Left ventricle myocardium superior (tissue), 1 donor: ENCODE results near the gene ZMYM4. TPM values are rescaled to one million over a fixed set of nuclear protein-coding genes. Genes with fewer than 3 reads are reported as not detected.
"Not testable (repeated sequence)": the region's sequence is repeated elsewhere in the genome, so short reads cannot be mapped to it uniquely, and the experiment has no call there.

Experiments used
- ATAC-seq: fragments of 200-7000 bp; cut with Tn5 transposase; one replicate; pipeline ENCODE4 v1.9.1; 2020; ENCODE audit warnings: mild to moderate bottlenecking, moderate library complexity
- DNase-seq: peaks from one replicate; pipeline ENCODE4 v3.0.0-alpha.2; 2020
- intact Hi-C: fragments of 100-400 bp; cut with micrococcal nuclease; formaldehyde crosslinking; loops from one replicate; pipeline ENCODE4 v1.11.0; 2022
- long read RNA-seq: library from polyadenylated mRNA; unstranded; transcript quantifications from one replicate; pipeline ENCODE4 v2.0.0, GENCODE V29; 2021
- total RNA-seq: library from RNA; stranded (reverse); fragmentation: NEBNext Ultra II Directional; extraction: Animal tissue kit (Norgen Biotek cat#: 25700); gene quantifications from one replicate; pipeline ENCODE4 v1.2.1, GENCODE V29; 2021
- donor health status: DM: no; HTN: yes; CAD: no; lungs with severe emphysema.

ZMYM4 gene
- 34.9 TPM for total RNA-seq
- long read RNA-seq, full-length matches to known transcripts = 1 of 15 reads
- long read RNA-seq, partial matches to known transcripts = 6 of 15 reads
- long read RNA-seq, other reads (novel, unspliced or antisense) = 8 of 15 reads

GRCh38 chr1:35268282-35269200 is at the start of gene ZMYM4:
Gene ZMYM4 (plus strand): TSS chr1:35268709. CDS start chr1:35269047, 338 bp downstream.
- ATAC-seq (peak; percentile 98), DNase-seq (peak; percentile 95)
- intact Hi-C loops = no loop called here

GRCh38 chr1:35220976-35221375 is 47.5 kb upstream of the ZMYM4 start:
- DNase-seq = no peak
- intact Hi-C loops = no loop called here
- no peak for ATAC-seq

DNA sequence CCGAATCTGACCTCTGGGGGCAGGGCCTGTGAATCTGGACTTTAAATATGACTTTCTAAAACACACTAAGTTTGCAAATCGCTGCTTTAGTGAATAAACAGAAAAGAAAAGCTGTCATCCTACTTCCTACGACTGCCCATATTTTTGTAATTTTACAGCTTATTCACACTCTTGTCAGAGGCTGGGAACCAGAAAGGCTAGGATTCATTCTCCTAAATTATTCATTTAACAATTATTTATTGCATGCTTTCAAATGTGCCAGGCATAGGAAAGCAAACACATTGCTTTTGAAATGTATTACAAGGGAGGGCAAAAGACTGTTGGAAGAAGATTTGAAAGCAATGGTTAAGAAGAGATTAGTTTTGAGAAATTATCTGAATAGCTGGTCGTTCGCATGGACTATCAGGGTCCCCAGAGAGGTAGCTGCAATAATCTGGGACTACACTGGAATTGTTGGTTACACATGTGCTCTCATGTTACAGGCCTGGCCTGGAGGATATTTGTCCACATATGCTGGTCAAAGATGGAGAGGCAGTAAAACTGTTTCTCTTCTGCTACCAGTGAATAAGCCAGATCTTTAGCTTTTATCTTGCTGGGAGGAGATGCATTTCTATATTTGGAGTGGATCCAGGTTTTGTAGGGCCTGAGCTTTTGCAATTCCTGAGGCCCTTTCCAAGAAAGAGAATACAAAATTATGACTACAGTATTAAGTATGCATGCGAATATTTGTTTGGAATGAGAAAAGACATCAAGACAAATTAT is 46.0 kb upstream of the ZMYM4 start:
- ATAC-seq = peak; percentile 75
- intact Hi-C loops = no loop called here
- DNase-seq = no peak

DNA sequence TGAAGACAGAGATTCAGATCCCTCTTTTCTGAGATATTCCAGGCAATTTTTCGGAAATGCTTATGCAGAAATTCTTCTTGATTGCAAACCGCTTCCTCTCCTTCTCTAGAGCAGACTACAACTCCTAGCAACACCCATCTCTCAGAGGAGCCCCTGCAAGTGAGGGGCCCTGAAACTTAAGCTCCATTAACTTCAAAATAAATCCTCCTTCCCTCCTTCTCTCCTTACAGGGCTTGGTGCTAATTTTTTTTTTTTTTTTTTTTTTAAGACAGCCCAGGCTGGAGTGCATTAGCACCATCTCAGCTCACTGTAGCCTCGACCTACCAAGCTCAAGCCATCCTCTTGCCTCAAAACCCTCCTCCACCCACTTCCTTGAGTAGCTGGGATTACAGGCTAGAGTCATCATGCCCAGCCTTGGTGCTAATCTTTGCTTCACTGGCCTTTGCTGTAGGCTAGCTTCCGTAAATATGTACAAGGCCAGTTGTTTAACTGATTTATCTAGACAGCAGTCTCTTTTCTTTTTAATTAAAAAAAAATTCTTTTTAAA is 45.4 kb upstream of the ZMYM4 start:
- intact Hi-C loops = no loop called here
- ATAC-seq = no peak

GRCh38 chr1:35226546-35226945 is 42.0 kb upstream of the ZMYM4 start:
- no peak for ATAC-seq
- intact Hi-C loops = no loop called here
- DNase-seq = no peak

More for the DNA sequence above, 45.4 kb upstream of the ZMYM4 start:
- DNase-seq = no peak

DNA sequence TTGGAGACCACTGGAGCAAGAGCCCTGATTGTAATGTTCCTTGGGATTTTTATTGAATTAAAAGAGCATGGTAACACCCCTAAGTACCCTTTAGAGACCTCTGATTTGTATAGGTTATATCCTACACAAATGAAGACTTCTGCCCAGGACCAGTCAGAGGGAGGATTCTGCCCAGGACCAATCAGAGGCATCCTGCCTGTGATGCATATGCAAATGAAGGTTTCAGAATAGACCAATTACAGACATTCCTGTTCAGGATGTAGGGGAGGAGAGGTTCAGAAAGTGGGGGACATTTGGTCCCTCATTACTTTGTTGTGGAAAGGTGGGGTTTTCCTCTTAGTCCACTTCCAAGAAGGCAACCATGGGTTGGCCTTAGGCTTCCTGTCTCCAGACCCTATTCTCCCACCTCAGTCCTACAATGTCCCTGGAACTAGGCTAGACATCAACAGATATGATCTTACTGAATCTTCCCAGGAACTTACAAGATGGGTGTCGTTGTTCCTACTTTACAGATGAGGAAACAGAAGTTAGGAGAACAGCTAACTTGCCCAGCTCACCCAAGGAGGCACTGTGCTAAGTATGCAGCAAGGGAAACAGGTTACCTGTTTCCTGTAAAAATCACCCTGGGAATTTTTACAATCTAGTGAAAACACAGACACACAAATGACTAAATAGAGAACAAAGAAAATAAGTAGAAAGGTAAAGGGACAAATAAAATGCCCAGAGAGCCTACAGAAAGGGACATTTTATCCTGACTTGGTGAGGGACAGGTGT is 38.7 kb upstream of the ZMYM4 start:
- intact Hi-C loops = no loop called here
- no peak for DNase-seq
- ATAC-seq = no peak

GRCh38 chr1:35231287-35231686 is 37.2 kb upstream of the ZMYM4 start:
- no peak for ATAC-seq
- DNase-seq = no peak
- intact Hi-C loops = no loop called here

DNA sequence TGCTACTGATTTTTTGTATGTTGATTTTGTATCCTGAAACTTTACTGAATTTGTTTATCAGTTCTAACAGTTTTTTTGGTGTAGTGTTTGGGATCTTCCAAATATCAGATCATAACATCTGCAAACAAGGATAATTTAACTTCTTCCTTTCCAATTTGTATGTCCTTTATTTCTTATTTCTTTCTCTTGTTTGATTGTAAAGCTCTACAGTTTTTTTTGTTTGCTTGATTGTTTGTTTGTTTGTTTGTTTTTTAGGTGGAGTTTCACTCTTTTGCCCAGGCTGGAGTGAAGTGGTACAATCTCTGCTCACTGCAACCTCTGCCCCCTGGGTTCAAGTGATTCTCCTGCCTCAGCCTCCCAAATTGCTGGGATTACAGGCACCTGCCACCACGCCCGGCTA is 31.7 kb upstream of the ZMYM4 start:
- intact Hi-C loops, ATAC-seq, DNase-seq: not testable (repeated sequence)

- no peak for ATAC-seq
- intact Hi-C loops = no loop called here
- no peak for DNase-seq
Measured at GRCh38 chr1:35243691-35244090, 24.8 kb upstream of the ZMYM4 start.

- intact Hi-C loops = no loop called here
- DNase-seq (no peak), ATAC-seq (no peak)
Measured at GRCh38 chr1:35247256-35247655, 21.3 kb upstream of the ZMYM4 start.

- intact Hi-C loops = no loop called here
- no peak for DNase-seq
- ATAC-seq = no peak
Measured at GRCh38 chr1:35253941-35254340, 14.6 kb upstream of the ZMYM4 start.

DNA sequence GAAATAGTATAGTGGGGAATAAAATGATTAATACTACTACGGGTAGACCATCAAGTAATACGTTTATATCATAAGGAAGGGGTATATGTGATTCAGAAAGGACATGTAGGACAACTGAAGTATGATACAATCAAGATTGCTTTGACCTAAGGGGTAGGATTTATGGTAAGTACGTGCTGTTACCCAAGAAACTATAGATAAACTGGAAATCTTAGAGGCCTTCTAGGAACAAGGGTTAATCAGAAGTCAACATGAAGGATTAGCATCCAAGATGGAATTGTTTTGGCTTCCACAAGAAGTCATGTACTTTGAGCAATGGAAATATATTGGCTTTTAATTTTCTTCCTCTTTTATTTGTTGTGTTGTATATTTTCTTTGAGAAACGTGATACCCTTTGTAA is 13.2 kb upstream of the ZMYM4 start:
- ATAC-seq (no peak), DNase-seq (no peak)
- intact Hi-C loops = no loop called here

- intact Hi-C loops = no loop called here
- ATAC-seq = no peak
- DNase-seq = no peak
Measured at GRCh38 chr1:35259561-35259960, 8.9 kb upstream of the ZMYM4 start.

GRCh38 chr1:35261412-35262120 is 6.9 kb upstream of the ZMYM4 start:
- intact Hi-C loops = no loop called here
- DNase-seq (no peak), ATAC-seq (no peak)

DNA sequence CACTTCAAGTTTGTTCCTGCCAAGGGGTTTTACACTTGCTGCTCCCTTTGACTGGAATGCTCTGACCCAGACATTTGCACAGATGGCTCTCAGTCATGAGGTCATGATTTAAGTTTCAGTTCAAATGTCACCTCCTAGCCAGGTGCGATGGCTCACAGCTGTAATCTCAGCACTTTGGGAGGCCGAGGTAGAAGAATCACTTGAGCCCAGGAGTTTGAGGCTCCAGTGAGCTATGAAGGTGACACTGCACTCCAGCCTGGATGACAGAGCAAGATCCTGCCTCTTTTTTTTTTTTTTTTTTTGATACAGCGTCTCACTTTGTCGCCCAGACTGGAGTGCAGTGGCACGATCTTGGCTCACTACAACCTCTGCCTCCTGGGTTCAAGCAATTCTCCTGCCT is 4.5 kb upstream of the ZMYM4 start:
- intact Hi-C loops = no loop called here
- ATAC-seq = no peak
- no peak for DNase-seq

GRCh38 chr1:35264871-35265270 is 3.6 kb upstream of the ZMYM4 start:
- intact Hi-C loops = no loop called here
- ATAC-seq = no peak
- no peak for DNase-seq

DNA sequence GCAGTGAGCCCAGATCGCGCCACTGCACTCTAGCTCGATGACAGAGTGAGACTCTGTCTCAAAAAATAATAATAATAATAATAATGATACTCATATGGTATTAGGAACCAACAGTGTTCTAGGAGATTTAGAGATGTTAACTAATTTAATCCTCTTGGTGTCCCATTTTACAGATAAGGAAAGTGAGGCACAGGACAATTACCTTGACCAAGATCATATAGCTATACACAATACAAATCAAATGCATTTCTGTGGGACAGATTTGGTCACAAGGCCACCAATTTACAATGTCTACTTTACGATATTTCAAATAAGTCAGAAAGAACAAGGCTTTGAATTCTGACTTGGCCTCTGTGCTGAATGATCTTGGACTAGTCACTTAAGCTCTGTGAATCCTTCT is 2.2 kb upstream of the ZMYM4 start:
- DNase-seq = no peak
- intact Hi-C loops = no loop called here
- ATAC-seq = no peak

DNA sequence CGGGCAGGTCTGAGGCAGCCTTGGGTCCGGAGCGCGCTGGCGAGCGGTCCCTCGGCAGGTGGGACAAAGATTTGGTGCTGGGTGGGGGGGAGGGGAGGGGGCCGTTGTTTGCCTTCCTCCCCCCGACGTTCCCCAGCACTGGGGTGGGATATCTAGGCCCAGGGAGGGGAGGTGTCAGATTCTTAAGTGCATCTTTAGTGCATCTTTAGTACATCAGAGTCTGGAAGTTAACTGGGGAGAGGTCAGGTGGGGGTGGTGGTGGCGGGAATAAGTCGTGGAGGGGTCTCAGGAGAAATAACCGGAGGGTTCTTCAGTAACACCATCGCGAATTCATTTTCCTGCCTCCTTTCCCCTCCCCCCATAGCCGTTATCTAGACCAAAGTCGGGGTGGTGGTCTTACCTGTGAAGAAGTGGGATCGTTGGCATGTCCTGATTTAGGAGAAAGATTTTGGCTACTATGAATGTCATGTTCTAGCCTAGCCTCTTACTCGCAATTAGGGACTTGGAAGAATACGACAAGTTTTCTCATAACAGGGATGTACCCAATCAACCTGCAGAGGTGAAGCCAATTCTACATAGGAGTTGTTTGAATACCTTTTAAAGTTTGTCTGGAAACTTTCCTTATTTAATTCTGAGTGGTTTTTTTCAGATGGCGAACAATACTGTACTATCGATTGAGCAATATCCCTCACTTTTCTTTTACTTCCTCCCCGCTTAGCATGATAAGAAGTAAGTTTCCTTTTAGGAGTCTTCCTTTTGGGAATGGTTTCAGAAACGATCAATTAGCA is 886 bp downstream of the ZMYM4 start:
- DNase-seq (no peak), ATAC-seq (no peak)
- intact Hi-C loops = no loop called here
